Measurements from ENCODE around the gene PSMD9.
A peak's percentile ranks its signal among the peaks of the same experiment; 100 is the strongest.

The PSMD9 gene

GRCh38 chr12:121917950-121918678, 29.5 kb downstream of the PSMD9 start, which contains the start of gene CFAP251:
Gene CFAP251, plus strand, starts transcription at chr12:121918592. Its CDS starts 2,714 bp downstream, at chr12:121921306.
- Histone ChIP-seq H3K4me1 (ENCODE audit: control insufficient read depth, low read depth, low read length) (peaks cover 1% of the 10 kb centered on the region), H3K23ac (ENCODE audit: low read length) (no peak within 1 kb of the TSS), H3K4me2 (ENCODE audit: low read length) (peak within 1 kb of the TSS; percentile 67), H3K56ac (ENCODE audit: low read length) (peak within 1 kb of the TSS; percentile 89), H3K27me3 (ENCODE audit: insufficient read depth, low read length, poor library complexity) (no peaks in the 10 kb centered on the region), H3K79me2 (ENCODE audit: control insufficient read depth, insufficient read depth, low read length) (no peaks in the 10 kb centered on the region), H4K8ac (ENCODE audit: low read depth, low read length) (peak within 1 kb of the TSS; percentile 81), H3K36me3 (ENCODE audit: control insufficient read depth, insufficient read depth, low read length) (no peaks in the 10 kb centered on the region), H3K9ac (ENCODE audit: low read length) (peak within 1 kb of the TSS; percentile 74), H3K79me1 (ENCODE audit: low read length) (no peaks in the 10 kb centered on the region), H3K27ac (ENCODE audit: low read depth, low read length) (no peak within 1 kb of the TSS), H2AK5ac (ENCODE audit: low read length) (no peak within 1 kb of the TSS), H2BK15ac (replicated peaks; ENCODE audit: low read depth) (no peak within 1 kb of the TSS), H3K4me3 (ENCODE audit: low read length) (peak within 1 kb of the TSS; percentile 48), H4K5ac (ENCODE audit: low read length) (no peak within 1 kb of the TSS), H3K18ac (ENCODE audit: low read length) (peak within 1 kb of the TSS; percentile 63), H2BK120ac (ENCODE audit: low read depth, low read length) (no peak within 1 kb of the TSS), H3K4ac (ENCODE audit: low read depth, low read length) (no peak within 1 kb of the TSS), H2BK5ac (ENCODE audit: low read length) (no peak within 1 kb of the TSS)
- WGBS (ENCODE audit: extremely low coverage, insufficient coverage, low lambda C conversion rate), result no CpG with 5 or more reads among the region's 41 CpGs
- DNase-seq, result peak; percentile 98

- Histone ChIP-seq H3K4me1 (ENCODE audit: control insufficient read depth, low read depth, low read length) (peaks cover 1% of the 10 kb centered on the region), H3K27me3 (ENCODE audit: insufficient read depth, low read length, poor library complexity) (no peaks in the 10 kb centered on the region), H3K27ac (ENCODE audit: low read depth, low read length) (no peak overlapping the region), H3K4ac (ENCODE audit: low read depth, low read length) (no peak overlapping the region), H3K4me2 (ENCODE audit: low read length) (peak overlapping the region; percentile 67), H3K36me3 (ENCODE audit: control insufficient read depth, insufficient read depth, low read length) (no peaks in the 10 kb centered on the region), H3K79me2 (ENCODE audit: control insufficient read depth, insufficient read depth, low read length) (no peaks in the 10 kb centered on the region), H2BK15ac (replicated peaks; ENCODE audit: low read depth) (no peak overlapping the region), H3K23ac (ENCODE audit: low read length) (no peak overlapping the region), H3K79me1 (ENCODE audit: low read length) (no peaks in the 10 kb centered on the region), H3K56ac (ENCODE audit: low read length) (peak overlapping the region; percentile 80), H2BK120ac (ENCODE audit: low read depth, low read length) (no peak overlapping the region), H3K4me3 (ENCODE audit: low read length) (peak overlapping the region; percentile 48), H3K9ac (ENCODE audit: low read length) (peak overlapping the region; percentile 65), H4K8ac (ENCODE audit: low read depth, low read length) (peak overlapping the region; percentile 81), H2BK5ac (ENCODE audit: low read length) (no peak overlapping the region), H4K5ac (ENCODE audit: low read length) (no peak overlapping the region), H2AK5ac (ENCODE audit: low read length) (no peak overlapping the region), H3K18ac (ENCODE audit: low read length) (peak overlapping the region; percentile 63)
- no CpG with 5 or more reads among the region's 22 CpGs for WGBS (ENCODE audit: extremely low coverage, insufficient coverage, low lambda C conversion rate)
- no peak for DNase-seq
Observed at GRCh38 chr12:121918679-121919038, 30.1 kb downstream of the PSMD9 start.

DNA sequence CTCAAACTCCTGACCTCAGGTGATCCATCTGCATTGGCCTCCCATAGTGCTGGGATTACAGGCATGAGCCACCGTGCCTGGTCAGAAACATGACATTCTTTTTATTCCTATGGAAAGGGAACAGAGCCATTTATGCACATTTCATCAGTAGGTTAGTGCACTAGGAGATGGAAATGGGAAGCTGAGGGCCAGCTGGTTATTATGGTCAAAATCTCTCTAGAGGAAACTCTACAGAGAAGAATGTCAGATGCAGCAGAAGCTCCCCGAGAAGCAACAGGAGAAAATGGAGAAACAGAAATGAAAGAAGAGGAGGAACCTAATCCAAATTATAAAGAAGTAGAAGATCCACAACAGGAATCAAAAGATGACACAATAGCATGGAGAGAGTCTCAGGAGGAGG, 32.5 kb downstream of the PSMD9 start:
- Histone ChIP-seq H2BK120ac (ENCODE audit: low read depth, low read length) (no peak overlapping the region), H3K79me2 (ENCODE audit: control insufficient read depth, insufficient read depth, low read length) (no peaks in the 10 kb centered on the region), H4K5ac (ENCODE audit: low read length) (no peak overlapping the region), H3K79me1 (ENCODE audit: low read length) (no peaks in the 10 kb centered on the region), H3K56ac (ENCODE audit: low read length) (no peak overlapping the region), H2AK5ac (ENCODE audit: low read length) (no peak overlapping the region), H4K8ac (ENCODE audit: low read depth, low read length) (no peak overlapping the region), H3K4me1 (ENCODE audit: control insufficient read depth, low read depth, low read length) (peaks cover 5% of the 10 kb centered on the region), H3K4ac (ENCODE audit: low read depth, low read length) (no peak overlapping the region), H3K27me3 (ENCODE audit: insufficient read depth, low read length, poor library complexity) (no peaks in the 10 kb centered on the region), H2BK5ac (ENCODE audit: low read length) (no peak overlapping the region), H3K27ac (ENCODE audit: low read depth, low read length) (no peak overlapping the region), H3K4me3 (ENCODE audit: low read length) (no peak overlapping the region), H3K36me3 (ENCODE audit: control insufficient read depth, insufficient read depth, low read length) (no peaks in the 10 kb centered on the region), H3K18ac (ENCODE audit: low read length) (no peak overlapping the region), H2BK15ac (replicated peaks; ENCODE audit: low read depth) (no peak overlapping the region), H3K4me2 (ENCODE audit: low read length) (no peak overlapping the region), H3K23ac (ENCODE audit: low read length) (no peak overlapping the region), H3K9ac (ENCODE audit: low read length) (no peak overlapping the region)
- no CpG with 5 or more reads among the region's 2 CpGs for WGBS (ENCODE audit: extremely low coverage, insufficient coverage, low lambda C conversion rate)
- no peak for DNase-seq

DNA sequence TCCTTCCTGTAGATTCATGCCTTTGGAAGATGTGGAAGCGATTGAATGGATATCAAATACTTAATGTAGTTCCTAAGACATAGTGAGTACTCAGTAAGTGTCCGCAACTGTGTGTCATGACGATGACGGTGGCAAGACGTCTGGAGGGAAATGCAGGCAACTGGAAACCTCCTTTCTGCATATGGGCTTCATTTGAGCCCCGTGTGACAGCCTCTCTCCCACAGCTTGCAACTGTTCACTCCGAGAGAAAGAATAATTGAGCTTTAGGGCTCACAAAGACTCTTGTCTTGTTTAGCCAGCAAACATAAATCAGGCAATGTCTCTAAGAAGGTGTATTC, 36.7 kb downstream of the PSMD9 start:
- H3K4me3 ChIP-seq (ENCODE audit: low read length), result no peak overlapping the region
- no peak overlapping the region for H3K27ac ChIP-seq (ENCODE audit: low read depth, low read length)
- H3K4me1 ChIP-seq (ENCODE audit: control insufficient read depth, low read depth, low read length), result peaks cover 6% of the 10 kb centered on the region
- no peak overlapping the region for H2BK120ac ChIP-seq (ENCODE audit: low read depth, low read length)
- no peak overlapping the region for H4K8ac ChIP-seq (ENCODE audit: low read depth, low read length)
- H3K4ac ChIP-seq (ENCODE audit: low read depth, low read length), result no peak overlapping the region
- H3K36me3 ChIP-seq (ENCODE audit: control insufficient read depth, insufficient read depth, low read length), result no peaks in the 10 kb centered on the region
- WGBS (ENCODE audit: extremely low coverage, insufficient coverage, low lambda C conversion rate), result no CpG with 5 or more reads among the region's 7 CpGs
- H4K5ac ChIP-seq (ENCODE audit: low read length), result no peak overlapping the region
- H2AK5ac ChIP-seq (ENCODE audit: low read length), result no peak overlapping the region
- no peaks in the 10 kb centered on the region for H3K79me2 ChIP-seq (ENCODE audit: control insufficient read depth, insufficient read depth, low read length)
- no peak overlapping the region for H3K4me2 ChIP-seq (ENCODE audit: low read length)
- peak overlapping the region; percentile 10 for H2BK15ac ChIP-seq (replicated peaks; ENCODE audit: low read depth)
- H3K9ac ChIP-seq (ENCODE audit: low read length), result no peak overlapping the region
- H2BK5ac ChIP-seq (ENCODE audit: low read length), result no peak overlapping the region
- no peak overlapping the region for H3K23ac ChIP-seq (ENCODE audit: low read length)
- no peak overlapping the region for H3K56ac ChIP-seq (ENCODE audit: low read length)
- no peak for DNase-seq
- no peak overlapping the region for H3K18ac ChIP-seq (ENCODE audit: low read length)
- no peaks in the 10 kb centered on the region for H3K27me3 ChIP-seq (ENCODE audit: insufficient read depth, low read length, poor library complexity)
- no peaks in the 10 kb centered on the region for H3K79me1 ChIP-seq (ENCODE audit: low read length)

- H4K5ac ChIP-seq (ENCODE audit: low read length), result no peak overlapping the region
- H3K79me1 ChIP-seq (ENCODE audit: low read length), result no peaks in the 10 kb centered on the region
- H3K27ac ChIP-seq (ENCODE audit: low read depth, low read length), result no peak overlapping the region
- H3K23ac ChIP-seq (ENCODE audit: low read length), result no peak overlapping the region
- H3K4me1 ChIP-seq (ENCODE audit: control insufficient read depth, low read depth, low read length), result peaks cover 6% of the 10 kb centered on the region
- H2BK5ac ChIP-seq (ENCODE audit: low read length), result peak overlapping the region; percentile 18
- H3K4me2 ChIP-seq (ENCODE audit: low read length), result no peak overlapping the region
- H4K8ac ChIP-seq (ENCODE audit: low read depth, low read length), result no peak overlapping the region
- H3K9ac ChIP-seq (ENCODE audit: low read length), result peak overlapping the region; percentile 5
- H3K18ac ChIP-seq (ENCODE audit: low read length), result no peak overlapping the region
- H3K56ac ChIP-seq (ENCODE audit: low read length), result peak overlapping the region; percentile 49
- no peak overlapping the region for H2AK5ac ChIP-seq (ENCODE audit: low read length)
- H3K27me3 ChIP-seq (ENCODE audit: insufficient read depth, low read length, poor library complexity), result no peaks in the 10 kb centered on the region
- WGBS (ENCODE audit: extremely low coverage, insufficient coverage, low lambda C conversion rate), result no CpG with 5 or more reads among the region's 7 CpGs
- H3K79me2 ChIP-seq (ENCODE audit: control insufficient read depth, insufficient read depth, low read length), result no peaks in the 10 kb centered on the region
- H3K4ac ChIP-seq (ENCODE audit: low read depth, low read length), result no peak overlapping the region
- peak; percentile 58 for DNase-seq
- no peaks in the 10 kb centered on the region for H3K36me3 ChIP-seq (ENCODE audit: control insufficient read depth, insufficient read depth, low read length)
- no peak overlapping the region for H3K4me3 ChIP-seq (ENCODE audit: low read length)
- no peak overlapping the region for H2BK120ac ChIP-seq (ENCODE audit: low read depth, low read length)
- H2BK15ac ChIP-seq (replicated peaks; ENCODE audit: low read depth), result no peak overlapping the region
Observed at GRCh38 chr12:121926874-121927706, 38.5 kb downstream of the PSMD9 start.
